Kidney capillary endothelial cell (primary cell): ENCODE results near the gene ELAPOR1.
"Not testable (repeated sequence)": the region's sequence is repeated elsewhere in the genome, so short reads cannot be mapped to it uniquely, and the experiment has no call there.

Source experiments
- DNase-seq: peaks from one replicate; pipeline ENCODE4 v3.0.0-alpha.2; 2018; ENCODE audit warnings: low spot score

ELAPOR1 gene

GRCh38 chr1:109135940-109136339 is 22.0 kb downstream of the ELAPOR1 start:
- DNase-seq = no peak

GRCh38 chr1:109136766-109137165 is 22.9 kb downstream of the ELAPOR1 start:
- no peak for DNase-seq

DNA sequence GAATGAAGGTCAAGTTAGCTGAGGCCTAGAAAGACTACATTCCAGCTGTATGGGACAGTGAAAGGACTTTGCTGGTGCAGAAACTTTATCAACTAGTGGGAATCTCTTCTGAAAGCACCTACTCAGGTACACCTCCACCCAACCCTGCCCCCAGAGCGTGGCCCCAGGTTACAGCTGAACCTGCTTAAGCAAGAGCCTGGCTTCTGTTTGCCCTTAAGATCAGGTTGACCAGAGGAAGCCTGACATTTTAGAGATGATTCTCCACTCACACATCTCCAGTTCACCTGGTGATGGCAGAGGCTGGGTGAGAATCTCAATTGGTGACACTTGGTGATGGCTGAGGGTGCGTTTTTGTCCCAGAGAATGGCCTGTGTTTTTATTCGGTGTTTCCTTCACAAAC is 24.0 kb downstream of the ELAPOR1 start:
- DNase-seq = no peak

- no peak for DNase-seq
Observed at GRCh38 chr1:109138358-109138757, 24.4 kb downstream of the ELAPOR1 start.

- no peak for DNase-seq
Observed at GRCh38 chr1:109140392-109140791, 26.5 kb downstream of the ELAPOR1 start.

- DNase-seq = no peak
Observed at GRCh38 chr1:109142260-109142659, 28.3 kb downstream of the ELAPOR1 start.

- DNase-seq = not testable (repeated sequence)
Observed at GRCh38 chr1:109142725-109143124, 28.8 kb downstream of the ELAPOR1 start.

GRCh38 chr1:109148987-109149561 is 35.2 kb downstream of the ELAPOR1 start:
- no peak for DNase-seq

- DNase-seq = no peak
Observed at GRCh38 chr1:109149874-109150601, 36.1 kb downstream of the ELAPOR1 start.

GRCh38 chr1:109151146-109151990 is 37.5 kb downstream of the ELAPOR1 start:
- DNase-seq = no peak

DNA sequence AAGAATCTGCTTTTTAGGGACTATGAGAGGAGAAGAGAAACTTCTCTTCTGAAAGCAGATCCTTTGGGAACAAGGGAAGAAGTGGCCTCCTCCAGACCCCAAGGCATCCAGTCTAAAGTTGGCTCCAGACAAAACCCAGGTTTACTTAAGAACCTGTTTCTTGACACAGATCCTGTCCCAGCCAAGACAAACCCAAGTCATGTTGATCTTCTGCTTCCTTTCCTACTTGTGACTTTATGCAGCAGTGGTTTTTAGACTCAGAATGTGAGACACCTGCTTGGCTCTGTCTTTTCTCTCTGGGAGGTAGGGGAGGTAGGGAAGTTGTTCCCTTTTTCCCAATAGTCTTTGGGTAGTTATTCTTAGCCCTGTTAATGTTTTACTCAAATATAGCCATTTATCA is 38.3 kb downstream of the ELAPOR1 start:
- no peak for DNase-seq

DNA sequence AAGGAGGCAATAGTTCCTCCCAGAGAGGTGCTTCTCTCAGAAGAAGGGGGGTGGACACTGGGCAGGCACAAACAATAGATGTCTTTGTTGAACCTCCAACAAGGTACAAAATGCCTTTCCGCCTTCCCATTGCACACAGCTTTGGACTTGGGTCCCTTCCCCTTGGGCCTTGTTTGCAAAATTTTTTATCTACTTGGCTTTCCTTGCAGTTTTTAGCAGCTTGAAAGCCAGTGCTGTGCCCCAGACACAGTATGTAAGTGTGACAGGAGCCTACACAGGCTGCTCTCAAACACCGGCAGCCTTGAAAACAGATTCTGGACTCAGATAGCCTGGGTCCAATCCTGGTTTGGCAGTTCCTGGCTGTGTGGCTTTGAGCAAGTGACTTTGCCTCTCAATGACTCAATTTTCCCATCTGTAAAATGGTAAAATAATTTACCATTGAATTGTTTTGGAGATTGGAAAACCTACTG is 43.0 kb downstream of the ELAPOR1 start:
- DNase-seq = no peak

DNA sequence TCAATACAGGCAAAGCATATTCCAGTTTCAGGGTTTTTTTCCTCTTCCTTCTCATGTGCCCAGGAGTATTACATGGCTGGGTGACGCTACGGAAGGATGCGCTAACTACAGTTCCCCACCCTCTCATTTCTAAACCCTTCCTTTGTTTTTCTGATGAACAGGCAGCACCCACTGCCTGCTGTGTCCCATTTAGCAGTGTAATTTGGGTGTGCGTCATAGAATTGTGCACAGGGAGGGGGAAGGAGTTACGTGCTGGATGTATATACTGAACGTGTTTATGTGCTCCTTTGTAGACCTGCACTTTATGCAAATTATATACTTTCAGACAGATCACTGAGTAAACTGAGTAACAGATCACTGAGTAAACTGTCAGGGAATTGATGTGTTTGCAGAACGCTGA is 44.5 kb downstream of the ELAPOR1 start:
- no peak for DNase-seq

DNA sequence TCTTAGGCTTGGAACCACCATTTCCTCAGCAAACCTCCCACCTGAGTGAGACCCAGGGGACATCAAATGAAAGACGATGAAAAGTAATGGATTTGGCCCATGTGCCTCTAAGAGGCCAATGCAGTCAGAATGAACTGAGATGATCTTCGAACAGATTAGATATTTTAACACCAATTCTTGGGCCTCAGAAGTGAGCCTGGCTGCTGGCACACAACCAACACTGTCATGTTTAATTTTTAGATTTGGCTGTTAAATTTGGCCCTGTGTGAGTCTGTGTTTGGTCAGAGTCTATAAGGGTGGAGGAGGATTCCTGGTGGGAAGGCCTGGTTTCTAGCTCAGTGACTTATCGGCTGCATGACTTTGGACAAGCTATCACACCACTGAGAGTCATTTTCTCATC is 45.4 kb downstream of the ELAPOR1 start:
- DNase-seq = no peak

DNA sequence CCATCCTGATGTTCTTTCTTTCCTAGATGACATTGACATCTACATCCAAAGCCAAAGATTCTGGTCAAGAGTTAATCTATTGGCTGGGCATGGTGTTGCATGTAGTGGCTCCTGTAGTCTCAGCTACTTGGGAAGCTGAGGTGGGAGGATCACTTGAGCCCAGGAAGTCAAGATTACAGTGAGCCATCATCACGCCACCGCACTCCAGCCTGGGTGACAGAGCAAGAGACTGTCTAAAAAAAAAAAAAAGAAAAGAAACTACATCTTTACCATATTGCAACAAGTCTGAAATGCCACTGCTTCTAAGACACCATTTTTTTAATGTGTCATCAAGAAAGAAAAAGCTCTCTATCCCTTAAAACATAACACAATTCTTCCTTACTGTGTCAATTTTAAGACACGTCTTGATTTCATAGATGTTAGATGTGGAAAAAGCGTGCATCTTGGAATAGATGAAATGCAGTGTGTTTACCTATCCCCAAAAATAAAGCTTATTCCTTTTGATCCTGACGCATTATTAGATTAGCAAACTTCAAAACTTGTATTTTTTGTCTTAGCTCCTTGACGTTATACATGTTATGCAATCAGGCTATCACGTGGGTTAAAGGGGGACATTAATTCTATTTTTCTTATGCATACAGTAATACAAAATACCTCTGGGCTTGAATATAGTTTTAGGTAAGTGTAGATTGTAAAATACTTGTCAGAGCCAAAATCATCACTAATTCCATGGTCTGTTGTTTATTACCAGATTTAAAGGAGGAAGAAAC is 46.3 kb downstream of the ELAPOR1 start:
- no peak for DNase-seq

DNA sequence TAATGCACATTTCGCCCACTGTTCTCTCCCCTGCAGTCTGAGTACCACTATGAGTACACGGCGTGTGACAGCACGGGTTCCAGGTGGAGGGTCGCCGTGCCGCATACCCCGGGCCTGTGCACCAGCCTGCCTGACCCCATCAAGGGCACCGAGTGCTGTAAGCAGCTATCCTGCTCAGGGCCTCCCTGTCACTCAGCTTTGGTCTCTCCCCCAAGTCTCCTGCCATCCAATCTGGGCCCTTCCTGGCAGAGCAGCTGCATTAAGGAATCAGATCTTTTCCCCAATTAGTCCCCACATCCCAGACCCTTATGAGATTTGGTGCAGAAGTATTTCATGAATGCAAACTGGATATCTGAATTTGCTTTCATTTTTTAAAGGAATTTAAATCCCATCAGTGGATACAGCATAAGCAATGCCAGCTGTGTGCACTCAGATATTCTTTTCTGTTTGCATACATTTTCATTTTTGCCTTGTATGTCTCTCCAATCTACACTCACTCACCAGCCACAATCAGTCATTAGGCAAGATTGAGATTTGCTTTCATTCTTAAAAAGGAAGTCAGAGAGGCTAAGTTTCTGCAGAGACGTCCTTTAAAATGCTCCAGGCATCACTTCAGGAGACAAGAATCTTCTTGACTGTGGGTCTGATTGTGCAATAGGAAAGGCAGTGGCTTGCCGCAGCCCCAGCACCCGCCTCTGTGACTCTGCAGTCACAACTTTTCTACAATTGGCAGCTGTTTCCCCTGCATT is 48.1 kb downstream of the ELAPOR1 start:
- DNase-seq = no peak

- DNase-seq = no peak
Observed at GRCh38 chr1:109162626-109163025, 48.7 kb downstream of the ELAPOR1 start.

DNA sequence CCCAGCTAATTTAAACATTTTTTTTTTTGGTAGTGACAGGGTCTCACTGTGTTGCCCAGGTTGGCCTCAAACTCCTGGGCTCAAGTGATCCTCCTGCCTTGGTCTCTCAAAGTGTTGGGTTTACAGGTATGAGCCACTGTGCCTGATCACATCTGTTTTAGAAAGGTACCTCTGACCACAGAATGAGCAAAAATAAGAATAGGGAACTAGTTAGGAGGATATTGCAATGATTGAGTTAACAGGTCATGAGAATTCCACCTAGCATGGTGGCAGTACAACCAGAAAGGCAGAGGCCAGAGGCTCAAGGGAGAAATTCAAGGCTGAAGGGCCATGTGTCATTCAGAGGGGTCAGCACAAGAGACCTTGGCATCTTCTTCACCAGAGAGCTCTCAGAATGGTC is 49.6 kb downstream of the ELAPOR1 start:
- no peak for DNase-seq
